ENCODE results near the gene PACRGL. TPM values are rescaled to one million over a fixed set of nuclear protein-coding genes. Genes with fewer than 3 reads are reported as not detected.

PACRGL gene
- total and polyA plus RNA-seq, 10 of the 15 experiments (the other 5 are each of a cell fraction or from before 2014, with no cell fraction given), result 1.7 to 17.2 (median 7.3) TPM

DNA sequence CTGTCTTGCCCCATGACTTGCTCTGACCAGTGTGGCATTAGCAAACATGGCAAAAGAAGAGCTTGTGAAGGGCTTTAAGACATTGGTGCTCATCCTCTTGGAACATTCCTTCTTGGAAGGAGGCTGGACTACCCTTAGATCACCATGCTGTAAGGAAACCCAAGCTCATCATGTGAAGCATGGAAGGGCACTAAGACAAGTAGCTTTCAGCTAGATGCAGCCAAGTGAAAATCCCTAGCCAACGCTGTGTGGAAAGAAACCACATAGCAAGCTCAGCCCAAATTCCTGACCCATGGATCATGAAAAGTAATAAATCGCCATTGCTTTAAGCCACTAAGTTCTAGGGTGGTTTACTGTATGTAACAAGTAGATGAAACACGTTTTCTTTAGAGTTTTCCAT, 12.4 kb upstream of the PACRGL start (continued):
- TF ChIP-seq, protein P1, sequence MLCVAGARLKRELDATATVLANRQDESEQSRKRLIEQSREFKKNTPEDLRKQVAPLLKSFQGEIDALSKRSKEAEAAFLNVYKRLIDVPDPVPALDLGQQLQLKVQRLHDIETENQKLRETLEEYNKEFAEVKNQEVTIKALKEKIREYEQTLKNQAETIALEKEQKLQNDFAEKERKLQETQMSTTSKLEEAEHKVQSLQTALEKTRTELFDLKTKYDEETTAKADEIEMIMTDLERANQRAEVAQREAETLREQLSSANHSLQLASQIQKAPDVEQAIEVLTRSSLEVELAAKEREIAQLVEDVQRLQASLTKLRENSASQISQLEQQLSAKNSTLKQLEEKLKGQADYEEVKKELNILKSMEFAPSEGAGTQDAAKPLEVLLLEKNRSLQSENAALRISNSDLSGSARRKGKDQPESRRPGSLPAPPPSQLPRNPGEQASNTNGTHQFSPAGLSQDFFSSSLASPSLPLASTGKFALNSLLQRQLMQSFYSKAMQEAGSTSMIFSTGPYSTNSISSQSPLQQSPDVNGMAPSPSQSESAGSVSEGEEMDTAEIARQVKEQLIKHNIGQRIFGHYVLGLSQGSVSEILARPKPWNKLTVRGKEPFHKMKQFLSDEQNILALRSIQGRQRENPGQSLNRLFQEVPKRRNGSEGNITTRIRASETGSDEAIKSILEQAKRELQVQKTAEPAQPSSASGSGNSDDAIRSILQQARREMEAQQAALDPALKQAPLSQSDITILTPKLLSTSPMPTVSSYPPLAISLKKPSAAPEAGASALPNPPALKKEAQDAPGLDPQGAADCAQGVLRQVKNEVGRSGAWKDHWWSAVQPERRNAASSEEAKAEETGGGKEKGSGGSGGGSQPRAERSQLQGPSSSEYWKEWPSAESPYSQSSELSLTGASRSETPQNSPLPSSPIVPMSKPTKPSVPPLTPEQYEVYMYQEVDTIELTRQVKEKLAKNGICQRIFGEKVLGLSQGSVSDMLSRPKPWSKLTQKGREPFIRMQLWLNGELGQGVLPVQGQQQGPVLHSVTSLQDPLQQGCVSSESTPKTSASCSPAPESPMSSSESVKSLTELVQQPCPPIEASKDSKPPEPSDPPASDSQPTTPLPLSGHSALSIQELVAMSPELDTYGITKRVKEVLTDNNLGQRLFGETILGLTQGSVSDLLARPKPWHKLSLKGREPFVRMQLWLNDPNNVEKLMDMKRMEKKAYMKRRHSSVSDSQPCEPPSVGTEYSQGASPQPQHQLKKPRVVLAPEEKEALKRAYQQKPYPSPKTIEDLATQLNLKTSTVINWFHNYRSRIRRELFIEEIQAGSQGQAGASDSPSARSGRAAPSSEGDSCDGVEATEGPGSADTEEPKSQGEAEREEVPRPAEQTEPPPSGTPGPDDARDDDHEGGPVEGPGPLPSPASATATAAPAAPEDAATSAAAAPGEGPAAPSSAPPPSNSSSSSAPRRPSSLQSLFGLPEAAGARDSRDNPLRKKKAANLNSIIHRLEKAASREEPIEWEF (IDR thresholded peaks at IDR 0.05; ENCODE audit: insufficient replicate concordance, low read depth, low read length), result no peak
- no peak for TF ChIP-seq BACH1 (IDR thresholded peaks at IDR 0.05; ENCODE audit: borderline replicate concordance)
- TF ChIP-seq ZNF274 (IDR thresholded peaks at IDR 0.05; ENCODE audit: insufficient read depth, insufficient read length), result no peak
- no peak for TF ChIP-seq BHLHE40 (IDR thresholded peaks at IDR 0.05; ENCODE audit: borderline replicate concordance in 1 of 2, low read depth in 2 of 2, low read length in 1 of 2)
- TF ChIP-seq ZSCAN29 (IDR thresholded peaks at IDR 0.05), result no peak
- no peak for TF ChIP-seq SUZ12 (IDR thresholded peaks at IDR 0.05; ENCODE audit: unreplicated experiment)
- TF ChIP-seq HDGF (IDR thresholded peaks at IDR 0.05), result no peak
- TF ChIP-seq RCOR1 (conservative IDR thresholded peaks at IDR 0.05; ENCODE audit: low read depth, low read length), result no peak

DNA sequence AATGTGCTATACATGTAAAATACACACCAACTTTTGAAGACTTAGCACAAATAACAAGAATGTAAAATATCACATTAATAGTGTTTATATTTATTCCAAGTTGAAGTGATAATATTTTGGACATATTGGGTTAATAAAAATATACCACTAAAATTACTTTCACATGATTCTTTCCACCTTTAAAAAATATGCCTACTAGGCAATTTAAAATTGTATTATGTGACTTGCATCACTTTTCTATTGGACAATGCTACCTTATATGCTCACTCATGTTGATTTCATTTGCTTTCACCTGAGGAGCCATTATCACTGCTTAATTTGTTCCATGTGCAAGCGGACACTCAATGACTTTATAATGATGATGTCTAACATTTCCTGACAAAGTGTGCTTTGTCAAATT, 3.4 kb upstream of the PACRGL start:
- no peaks in the 10 kb centered on the region for H4K20me1 ChIP-seq (ENCODE audit: control insufficient read depth, insufficient read depth)
- in situ Hi-C loops (cut with MboI) (loop anchor here (25.0 kb wide), 1 partner anchor 1460 kb away; no protein-coding TSS in a partner anchor), intact Hi-C loops (cut with micrococcal nuclease; ENCODE audit: unreplicated experiment) (no loop called here)
- no peak overlapping the region for H2AFZ ChIP-seq (ENCODE audit: control insufficient read depth, low read depth, low read length)
- ChIA-PET CTCF (interaction anchor here (1.0 to 6.3 kb wide), 2 partner anchors 11 to 14 kb away, joined by 4 to 49 read pairs; no protein-coding TSS in a partner anchor), SMC1A (ENCODE audit: uncharacterized antibody, unreplicated experiment) (no interaction called here), RAD21 (ENCODE audit: unreplicated experiment) (no interaction called here), POLR2A (no interaction called here)
- no peak overlapping the region for H3K4me2 ChIP-seq (ENCODE audit: control insufficient read depth, insufficient read depth)
- H3K9me3 ChIP-seq (replicated peaks; ENCODE audit: control insufficient read depth, insufficient read depth, low read length), result no peaks in the 10 kb centered on the region
- H3K27me3 ChIP-seq (replicated peaks in 1 of 2; ENCODE audit: control insufficient read depth in 2 of 2, insufficient read depth in 2 of 2, low read length in 1 of 2), result no peaks in the 10 kb centered on the region
- no peak overlapping the region for H3K9ac ChIP-seq (ENCODE audit: control insufficient read depth, insufficient read depth, low read length)
- TF ChIP-seq IKZF1 (conservative IDR thresholded peaks at IDR 0.05) (no peak), SREBF1 (IDR thresholded peaks at IDR 0.05; ENCODE audit: low read length) (no peak), SP1 (IDR thresholded peaks at IDR 0.05; ENCODE audit: low read depth, low read length) (no peak), SUZ12 (IDR thresholded peaks at IDR 0.05; ENCODE audit: unreplicated experiment) (no peak), ATF7 (IDR thresholded peaks at IDR 0.05; ENCODE audit: low read depth) (no peak)
- TF ChIP-seq, protein P2, sequence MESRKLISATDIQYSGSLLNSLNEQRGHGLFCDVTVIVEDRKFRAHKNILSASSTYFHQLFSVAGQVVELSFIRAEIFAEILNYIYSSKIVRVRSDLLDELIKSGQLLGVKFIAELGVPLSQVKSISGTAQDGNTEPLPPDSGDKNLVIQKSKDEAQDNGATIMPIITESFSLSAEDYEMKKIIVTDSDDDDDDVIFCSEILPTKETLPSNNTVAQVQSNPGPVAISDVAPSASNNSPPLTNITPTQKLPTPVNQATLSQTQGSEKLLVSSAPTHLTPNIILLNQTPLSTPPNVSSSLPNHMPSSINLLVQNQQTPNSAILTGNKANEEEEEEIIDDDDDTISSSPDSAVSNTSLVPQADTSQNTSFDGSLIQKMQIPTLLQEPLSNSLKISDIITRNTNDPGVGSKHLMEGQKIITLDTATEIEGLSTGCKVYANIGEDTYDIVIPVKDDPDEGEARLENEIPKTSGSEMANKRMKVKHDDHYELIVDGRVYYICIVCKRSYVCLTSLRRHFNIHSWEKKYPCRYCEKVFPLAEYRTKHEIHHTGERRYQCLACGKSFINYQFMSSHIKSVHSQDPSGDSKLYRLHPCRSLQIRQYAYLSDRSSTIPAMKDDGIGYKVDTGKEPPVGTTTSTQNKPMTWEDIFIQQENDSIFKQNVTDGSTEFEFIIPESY (IDR thresholded peaks at IDR 0.05), result no peak
- TF ChIP-seq, protein P3, sequence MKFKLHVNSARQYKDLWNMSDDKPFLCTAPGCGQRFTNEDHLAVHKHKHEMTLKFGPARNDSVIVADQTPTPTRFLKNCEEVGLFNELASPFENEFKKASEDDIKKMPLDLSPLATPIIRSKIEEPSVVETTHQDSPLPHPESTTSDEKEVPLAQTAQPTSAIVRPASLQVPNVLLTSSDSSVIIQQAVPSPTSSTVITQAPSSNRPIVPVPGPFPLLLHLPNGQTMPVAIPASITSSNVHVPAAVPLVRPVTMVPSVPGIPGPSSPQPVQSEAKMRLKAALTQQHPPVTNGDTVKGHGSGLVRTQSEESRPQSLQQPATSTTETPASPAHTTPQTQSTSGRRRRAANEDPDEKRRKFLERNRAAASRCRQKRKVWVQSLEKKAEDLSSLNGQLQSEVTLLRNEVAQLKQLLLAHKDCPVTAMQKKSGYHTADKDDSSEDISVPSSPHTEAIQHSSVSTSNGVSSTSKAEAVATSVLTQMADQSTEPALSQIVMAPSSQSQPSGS (IDR thresholded peaks at IDR 0.05; ENCODE audit: low read length), result no peak
- ATAC-seq (no peak), FAIRE-seq (no peak), DNase-seq (ENCODE audit: low read depth, low spot score) (no peak)
- peaks cover 4% of the 10 kb centered on the region; the same call in 1 of the 2 replicates for H3K4me1 ChIP-seq (ENCODE audit: control insufficient read depth, insufficient read depth, low read length)
- H3K36me3 ChIP-seq (ENCODE audit: control insufficient read depth in 2 of 2, insufficient read depth in 2 of 2, low read length in 1 of 2), result no peaks in the 10 kb centered on the region
- WGBS (ENCODE audit: insufficient coverage, insufficient replicate concordance, low lambda C conversion rate, missing lambda C conversion rate), result 68% methylated on average over 1 of the region's 1 CpG
- BruUV-seq (replicated peaks), result no TSS peak
- H3K79me2 ChIP-seq (ENCODE audit: control insufficient read depth, insufficient read depth, low read length), result peaks cover 6% of the 10 kb centered on the region
- no peak overlapping the region for H3K4me3 ChIP-seq
- H3K27ac ChIP-seq (ENCODE audit: control insufficient read depth, insufficient read depth), result no peak overlapping the region
